HuH-7.5 (cell line): ENCODE measurements around the gene BEST3.

ENCODE experiments used
- DNase-seq: peaks from one replicate; pipeline ENCODE4 v3.0.0; 2011; ENCODE audit warnings: low spot score

The BEST3 gene

DNA sequence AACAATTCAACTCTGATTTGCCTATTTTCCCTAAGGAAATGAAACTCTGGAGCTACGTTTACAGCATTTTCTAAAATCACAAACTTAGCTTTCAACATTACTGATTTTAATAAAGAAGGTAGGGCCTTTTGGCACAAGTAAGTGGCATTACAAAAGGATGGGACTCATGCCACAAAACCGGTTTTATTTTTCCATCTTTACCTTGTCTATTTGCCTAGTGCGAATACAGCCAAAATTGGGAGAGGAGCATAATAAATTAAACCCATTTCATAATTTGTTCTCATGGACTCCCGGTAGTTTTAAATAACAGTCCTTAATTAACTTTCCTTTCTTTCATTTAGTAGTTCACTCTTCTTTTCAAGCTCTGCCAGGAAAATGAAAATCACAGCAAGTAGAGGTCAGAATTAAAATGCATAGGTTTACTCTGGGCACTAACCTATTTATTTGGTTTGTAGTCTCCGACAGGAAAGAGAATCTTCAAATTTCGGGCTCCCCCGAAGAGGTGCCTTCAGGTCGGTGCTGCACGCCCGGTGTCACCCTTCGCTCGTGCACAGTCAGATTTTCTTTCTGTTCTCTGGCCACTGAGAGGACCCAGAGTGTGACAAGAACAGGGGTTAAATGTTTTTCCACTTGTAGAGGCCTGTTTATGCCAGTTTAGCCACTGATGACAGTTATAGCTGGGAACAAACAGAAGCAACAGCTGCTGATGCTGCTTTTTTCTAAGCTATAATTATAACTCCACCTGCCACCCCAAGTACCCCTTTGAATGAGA lies at the start of gene BEST3:
BEST3 (minus strand) TSS at position 535 of the 772 bp plus-strand sequence. CDS start 1,505 bp downstream, outside the sequence.
- no peak for DNase-seq

DNA sequence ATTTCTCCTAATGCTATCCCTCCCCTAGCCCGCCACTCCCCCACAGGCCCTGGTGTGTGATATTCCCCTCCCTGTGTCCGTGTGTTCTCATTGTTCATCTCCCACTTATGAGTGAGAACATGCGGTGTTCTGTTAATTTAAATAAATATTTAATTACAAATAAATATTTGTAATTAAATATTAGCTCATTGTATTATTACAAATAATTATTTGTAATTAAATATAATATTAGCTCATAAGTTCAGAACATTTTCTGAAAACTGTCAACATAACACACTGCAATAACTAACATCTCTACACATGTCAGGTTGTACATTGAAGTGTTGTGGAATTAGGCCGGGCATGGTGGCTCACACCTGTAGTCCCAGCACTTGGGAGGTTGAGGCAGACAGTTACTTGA lies 45.0 kb upstream of the BEST3 start:
- DNase-seq: no peak

DNA sequence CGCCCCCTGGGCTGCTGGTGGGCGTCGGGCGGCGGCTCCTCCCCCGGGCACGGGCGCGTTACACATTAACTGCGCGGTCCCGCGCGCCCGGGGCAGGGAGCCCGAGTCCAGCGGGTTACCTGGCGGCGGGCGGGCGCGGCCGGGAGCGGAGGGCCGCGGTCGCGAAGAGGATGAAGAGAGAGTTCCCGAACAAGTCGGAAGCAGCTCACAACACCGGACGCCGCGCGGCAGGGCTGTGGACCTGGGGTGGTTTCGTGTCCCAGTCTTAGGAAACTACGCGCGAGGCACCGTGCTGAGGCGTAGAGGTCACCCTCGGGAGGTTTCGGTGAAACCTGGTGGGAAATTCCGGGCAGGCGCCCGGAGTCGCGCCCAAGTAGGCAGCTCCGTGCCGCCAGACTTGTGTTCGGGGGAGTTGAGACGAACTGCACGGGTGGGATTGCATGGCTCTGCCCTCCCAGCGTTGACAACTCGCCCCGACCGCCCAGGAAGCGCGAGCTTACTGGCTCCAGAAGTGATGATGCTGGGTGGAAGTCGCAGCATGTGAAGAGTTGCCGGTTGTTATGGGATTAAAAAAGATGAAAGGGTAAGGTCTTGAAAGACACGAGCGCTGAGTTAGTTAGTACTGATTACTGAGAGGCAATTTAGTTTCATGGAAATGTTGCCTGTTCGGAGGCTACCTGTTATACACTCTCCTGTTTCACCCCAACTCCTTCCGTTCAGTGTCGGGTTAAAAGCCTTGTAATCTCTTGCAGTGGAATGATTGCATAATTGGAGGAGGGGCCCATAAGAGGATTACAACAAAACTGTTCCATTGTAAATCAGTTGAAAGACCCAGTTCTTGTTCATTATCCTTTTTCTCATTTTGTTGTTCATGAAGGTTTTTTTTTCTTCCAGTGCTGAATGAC lies 40.4 kb upstream of the BEST3 start:
- DNase-seq: peak; percentile 58

DNA sequence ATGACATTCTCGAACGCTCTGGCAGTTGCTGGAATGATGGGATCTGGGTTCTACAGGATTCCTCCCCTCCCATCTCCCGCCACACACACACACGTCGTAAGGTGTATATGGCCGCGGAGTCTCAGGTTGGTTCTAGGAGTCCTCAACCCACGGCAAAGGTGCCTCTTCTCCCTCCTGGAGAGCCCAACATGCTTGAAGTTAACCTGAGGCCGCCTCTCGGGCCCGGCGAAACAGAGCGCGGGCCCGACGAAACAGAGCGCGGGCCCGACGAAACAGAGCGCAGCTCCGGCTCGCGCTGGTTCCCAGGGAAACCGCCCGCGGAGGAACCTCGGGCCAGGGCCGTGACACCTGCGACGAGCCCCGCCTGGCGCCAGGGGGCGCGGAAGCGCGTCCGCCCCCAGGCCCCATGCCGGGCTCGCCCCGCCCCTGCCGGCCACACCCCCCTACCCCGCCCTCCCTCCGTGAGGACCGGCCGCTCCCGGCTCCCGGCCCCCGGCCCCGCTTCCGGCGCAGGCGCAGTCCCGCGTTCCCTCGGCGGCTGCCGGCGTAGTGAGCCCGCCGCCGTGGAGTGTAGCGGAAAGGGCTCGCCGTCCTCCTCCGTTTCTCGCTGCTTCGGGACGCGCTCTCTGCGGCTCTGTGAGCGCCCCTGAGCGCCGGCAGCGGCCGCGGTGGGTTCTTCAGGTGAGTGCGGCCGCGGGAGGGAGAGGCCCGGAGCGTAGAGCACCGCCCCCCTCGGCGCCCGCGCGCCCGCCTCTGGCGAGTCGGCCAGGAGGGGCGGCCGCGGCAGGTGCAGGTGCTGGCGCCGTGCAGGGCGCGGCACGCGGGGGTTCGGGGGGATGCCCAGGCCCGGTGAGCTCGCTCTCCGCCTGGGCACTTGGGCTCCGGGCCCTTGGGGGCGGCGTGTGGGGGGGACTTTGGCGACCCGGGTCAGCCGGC lies 39.5 kb upstream of the BEST3 start, which contains the start of gene RAB3IP:
RAB3IP (plus strand) TSS at position 510 of the 936 bp plus-strand sequence. CDS start 16,549 bp downstream, outside the sequence.
- DNase-seq: peak; percentile 92

DNA sequence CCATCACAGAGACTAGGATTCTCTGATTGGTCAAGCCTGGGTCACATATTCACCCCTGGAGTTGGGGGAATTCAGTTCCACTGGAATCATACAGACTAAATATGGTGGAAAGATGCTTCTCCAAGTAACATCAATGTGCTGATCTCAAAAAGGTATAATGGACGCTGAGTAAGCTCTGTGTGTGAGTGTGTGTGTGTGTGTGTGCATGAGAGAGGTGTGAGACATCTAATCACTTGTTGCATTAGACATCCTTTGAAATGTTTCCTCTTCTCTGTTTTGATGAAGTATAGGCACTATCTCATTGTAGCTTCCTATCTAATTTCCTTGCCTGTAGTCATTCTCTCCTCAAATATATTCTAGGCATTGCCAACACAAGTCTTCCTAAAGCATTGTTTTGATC lies 34.5 kb upstream of the BEST3 start:
- no peak for DNase-seq

DNA sequence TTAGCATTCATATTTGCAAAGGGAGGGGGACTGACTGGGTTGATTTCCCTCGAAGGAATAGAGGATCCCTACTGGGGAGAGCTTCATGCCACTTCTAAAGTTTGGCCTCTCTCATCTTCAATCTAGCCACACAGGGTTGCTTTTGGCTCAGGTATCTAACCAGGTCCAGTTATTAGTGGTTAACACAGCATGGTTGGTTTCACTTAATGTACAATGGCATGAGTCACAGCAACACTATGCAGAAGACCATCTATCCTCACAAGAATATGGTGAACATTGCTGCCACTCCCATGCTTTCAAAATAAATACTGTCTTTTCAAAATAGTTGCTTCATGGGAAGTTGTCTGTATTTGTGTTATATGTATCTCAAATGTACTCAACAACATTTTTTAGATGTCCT lies 33.0 kb upstream of the BEST3 start:
- DNase-seq: no peak

DNA sequence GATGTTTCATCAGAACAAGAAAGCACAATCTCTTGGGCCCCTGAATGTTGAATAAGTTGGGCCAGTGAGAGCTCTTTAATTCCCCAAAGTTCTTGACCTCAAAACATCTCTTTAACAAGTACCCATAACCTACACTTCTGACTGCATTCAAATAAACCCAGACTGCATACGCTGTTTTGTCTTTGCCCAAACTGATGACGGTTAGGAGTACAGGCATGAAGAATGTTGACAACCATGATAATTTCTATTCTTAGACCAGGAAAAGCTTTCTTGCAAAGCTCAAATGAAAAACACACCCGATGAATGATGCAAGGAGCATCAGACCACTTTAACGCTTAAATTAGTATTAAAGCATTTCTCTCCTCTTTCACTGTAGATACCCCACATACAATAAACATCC lies 27.8 kb upstream of the BEST3 start:
- no peak for DNase-seq

DNA sequence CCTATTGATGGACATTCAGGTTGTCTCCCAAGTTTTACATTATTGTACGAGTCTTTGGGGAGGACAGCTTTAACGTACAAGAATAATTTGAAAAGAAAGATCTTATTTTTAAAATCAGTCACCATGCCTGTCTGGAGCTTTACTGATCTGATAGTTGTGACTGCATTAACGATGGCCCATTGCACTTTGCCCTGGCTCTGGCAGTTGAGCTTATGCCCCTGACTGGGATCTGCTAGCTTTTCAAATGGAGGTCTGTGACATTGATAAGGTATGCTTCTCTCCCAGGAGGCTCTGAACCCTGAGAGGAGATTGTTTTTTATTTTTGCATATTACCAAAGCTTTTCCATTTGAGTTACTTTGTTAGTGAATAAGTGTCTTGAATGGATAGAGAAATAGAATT lies 21.6 kb upstream of the BEST3 start:
- no peak for DNase-seq

DNA sequence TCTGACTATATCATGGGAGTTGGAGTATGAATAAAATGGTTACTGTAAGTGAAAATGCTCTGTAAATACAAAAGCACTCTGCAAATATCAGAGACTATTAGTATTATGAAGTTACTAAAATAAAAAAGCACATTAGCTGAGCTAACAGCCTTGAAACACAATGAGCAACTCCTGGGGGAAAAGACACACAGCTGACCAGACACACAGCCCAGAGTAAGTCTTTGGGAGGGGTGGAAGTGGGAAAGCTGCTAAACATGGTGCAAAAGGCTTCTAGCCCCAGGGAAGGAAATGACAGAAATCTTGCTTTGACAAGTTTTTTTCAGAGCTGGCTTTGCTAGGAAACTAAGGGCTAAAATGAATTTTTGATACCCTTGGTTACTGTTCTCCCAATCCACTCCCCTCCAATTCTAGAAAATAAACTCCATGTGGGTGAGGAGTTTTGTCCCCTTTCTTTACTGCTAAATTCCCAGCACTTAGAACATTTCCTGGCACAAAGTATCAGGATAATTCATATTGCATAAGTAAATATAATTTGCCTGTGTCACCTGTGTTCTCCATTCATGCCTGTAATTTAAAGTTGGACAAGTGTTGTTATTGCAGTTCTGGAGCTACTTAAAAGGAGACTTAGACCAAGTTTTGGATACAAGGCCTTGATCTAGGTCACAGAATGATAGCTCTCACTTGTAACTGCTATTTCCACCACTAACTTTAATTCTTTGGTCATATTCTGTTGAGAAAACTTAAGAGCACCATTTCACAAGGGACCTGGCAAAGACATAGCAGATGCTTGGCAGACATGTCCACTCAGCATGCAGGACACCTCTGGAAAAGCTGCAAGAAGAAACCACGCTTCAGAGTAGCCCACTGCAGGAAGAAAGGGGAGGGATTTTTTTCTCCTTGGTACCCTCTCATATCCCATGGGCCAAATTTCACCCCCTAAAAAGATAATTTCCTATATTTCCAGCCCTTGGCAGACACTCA lies 20.5 kb upstream of the BEST3 start:
- DNase-seq: no peak

DNA sequence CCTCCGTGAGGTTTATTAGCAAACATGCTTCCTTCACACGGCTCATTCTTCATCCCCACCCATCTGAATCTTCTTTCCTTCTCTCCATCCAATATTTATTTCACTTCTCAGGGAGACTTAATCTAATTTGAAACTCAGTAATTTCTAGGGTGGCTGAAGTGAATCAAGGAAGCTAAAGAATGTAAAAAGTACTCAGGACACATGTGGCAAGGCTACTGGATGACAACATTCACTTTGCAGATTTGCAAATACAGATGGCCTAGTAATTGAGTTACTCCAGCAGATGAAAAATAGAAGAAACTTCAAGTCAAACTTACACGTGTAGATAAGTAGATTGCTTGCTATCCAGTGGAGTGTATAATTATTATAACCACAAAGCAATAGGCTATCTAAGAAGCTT lies 15.4 kb upstream of the BEST3 start:
- no peak for DNase-seq

DNA sequence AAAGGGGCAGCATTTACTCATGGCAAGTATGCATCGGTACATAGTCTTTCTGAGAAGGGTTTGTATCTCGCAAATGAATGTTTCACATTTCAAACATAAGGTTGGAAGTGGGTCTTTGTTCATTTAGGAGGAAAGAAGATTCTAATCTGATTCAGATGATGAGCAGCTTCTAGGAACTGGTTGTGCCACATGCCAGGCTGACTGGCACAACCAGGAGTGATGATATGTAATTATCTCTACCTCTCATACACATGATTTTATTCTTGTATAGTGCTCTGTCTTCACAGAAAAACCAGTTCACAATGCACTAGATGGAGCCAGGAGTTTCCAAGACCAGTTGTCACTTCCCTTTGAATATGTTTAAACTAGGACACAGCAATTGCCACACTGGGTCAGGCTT lies 13.7 kb upstream of the BEST3 start:
- DNase-seq: no peak

DNA sequence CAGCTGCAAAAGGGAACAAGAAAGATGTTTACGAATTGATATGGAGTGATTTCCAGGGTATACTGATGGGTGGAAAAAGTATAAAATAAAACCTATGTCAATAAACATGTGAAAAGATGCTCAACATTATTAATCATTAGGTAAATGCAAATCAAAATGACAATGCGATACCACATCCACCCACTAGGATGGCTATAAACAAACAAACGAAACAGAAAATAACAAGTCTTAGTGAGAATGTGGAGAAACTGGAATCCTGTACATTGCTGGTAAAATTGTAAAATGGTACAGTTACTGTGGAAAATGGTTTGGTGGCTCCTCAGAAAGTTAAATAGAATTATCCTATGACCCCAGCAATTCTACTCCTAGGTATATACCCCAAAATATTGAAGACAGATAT lies 9.5 kb upstream of the BEST3 start:
- DNase-seq: no peak

DNA sequence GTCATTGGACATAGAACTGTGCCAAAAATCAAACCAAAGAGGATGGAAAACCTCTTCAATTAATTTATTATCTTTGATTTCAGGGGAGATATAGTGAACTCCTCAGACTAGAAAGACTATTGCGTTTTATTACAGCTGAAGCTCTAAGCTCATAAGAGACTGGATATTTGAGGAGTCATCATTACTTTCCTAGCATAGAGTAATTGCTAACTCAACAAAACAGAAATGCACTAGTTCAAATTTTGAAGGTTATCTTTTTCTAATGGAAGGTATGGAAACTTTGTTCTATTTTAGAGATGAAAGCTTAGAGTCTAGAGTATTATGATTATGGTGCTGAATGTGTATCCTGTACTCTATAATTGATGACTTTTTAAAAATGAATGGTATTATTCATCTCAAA lies 5.3 kb upstream of the BEST3 start:
- DNase-seq: no peak

DNA sequence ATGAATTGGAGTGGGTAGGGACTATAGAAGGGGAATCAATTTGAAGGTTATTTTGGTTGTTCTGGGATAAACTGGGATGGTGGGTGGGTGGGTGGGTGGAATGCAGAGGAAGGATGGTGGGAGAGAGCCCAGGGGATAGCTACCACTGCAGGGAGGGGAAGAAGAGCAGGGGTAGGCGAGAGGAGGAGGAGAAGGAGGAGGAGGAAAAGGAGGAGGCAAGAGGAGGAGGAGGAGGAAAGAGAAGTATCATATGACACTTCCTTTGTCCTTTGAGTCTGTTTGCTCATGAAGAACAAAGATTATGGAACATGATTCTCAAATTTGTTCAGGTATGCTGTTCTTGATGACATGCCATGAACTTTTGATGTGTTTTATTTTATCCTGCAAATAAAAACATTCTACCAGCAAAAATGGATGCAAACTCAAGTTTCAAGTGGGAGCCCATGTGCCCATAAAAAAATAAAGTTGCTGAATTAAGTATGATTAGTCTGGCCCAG lies 4.1 kb upstream of the BEST3 start:
- DNase-seq: no peak

DNA sequence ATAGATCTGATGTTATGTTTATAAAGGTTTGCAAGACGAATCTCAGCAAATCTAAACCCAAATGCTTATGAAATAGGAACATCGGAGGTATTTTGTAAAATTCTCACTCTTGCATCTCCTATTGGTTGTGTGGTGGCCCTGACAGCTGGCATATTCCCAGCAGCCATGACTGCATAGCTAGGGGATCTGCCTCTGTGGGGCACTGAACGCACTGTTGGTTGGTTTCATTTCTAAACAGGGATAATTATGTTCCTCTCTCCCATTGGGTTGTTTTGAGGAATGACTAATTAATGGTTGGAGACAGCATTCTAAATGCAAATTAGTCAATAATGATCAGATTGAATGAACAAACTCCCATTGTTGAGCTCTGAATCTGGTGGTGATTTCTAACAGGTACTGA lies 2.7 kb upstream of the BEST3 start:
- DNase-seq: no peak

DNA sequence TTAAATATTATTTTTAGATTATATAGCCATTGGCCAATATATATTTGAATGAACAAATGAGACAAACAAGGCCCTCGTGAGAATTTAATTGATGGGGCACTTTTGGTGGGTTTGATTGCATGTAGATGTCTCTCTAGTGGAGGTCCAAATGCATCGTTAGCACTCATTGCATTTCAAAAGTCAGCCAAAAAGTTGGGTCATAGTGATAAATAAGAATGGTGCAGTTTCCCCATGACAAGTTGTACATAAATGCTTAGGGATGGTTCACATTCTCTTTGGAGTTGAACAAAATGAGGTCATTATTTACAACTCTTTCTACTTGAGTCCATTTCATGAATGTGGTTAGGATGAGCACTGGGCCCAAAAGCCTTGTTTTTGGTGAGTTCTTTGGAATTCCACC lies 1.0 kb downstream of the BEST3 start:
- no peak for DNase-seq

DNA sequence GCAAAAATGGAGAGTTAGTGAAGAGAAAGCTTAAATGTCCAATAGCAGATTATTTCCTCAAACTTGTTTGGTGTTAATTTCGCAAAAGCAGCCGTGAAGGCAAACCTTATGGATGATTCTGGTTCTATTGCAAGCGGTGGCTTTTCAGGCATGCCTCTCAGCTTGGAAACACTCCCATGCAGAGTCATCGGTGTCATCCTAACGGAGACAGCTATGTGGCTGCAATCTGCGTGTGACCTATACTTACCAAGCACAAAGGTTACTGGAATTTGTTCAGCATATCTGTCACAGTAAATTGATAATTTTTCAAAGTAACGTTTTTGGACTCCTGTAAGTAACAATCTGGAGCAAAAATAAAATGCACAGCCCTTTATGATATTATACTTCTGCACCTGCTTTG lies 5.0 kb downstream of the BEST3 start:
- DNase-seq: no peak

DNA sequence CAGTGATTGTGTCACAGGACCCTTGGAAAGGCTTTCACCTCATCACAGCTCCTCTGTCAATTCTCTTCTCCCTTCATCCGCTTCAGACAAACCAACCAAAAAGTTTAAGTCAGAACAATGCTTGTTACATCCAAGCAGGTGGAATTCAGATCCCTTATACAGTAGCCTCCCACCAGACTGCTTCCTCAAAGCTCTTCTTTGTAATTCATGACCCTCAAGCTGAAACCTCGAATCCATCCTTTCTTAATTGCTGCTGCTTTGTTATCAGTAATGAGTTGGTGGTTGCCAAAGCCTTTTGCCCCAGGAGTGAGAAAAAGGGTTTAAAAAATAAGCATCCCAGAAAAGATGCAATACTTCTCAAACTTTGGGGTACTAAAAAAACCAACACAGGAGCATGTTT lies 9.5 kb downstream of the BEST3 start:
- DNase-seq: no peak

DNA sequence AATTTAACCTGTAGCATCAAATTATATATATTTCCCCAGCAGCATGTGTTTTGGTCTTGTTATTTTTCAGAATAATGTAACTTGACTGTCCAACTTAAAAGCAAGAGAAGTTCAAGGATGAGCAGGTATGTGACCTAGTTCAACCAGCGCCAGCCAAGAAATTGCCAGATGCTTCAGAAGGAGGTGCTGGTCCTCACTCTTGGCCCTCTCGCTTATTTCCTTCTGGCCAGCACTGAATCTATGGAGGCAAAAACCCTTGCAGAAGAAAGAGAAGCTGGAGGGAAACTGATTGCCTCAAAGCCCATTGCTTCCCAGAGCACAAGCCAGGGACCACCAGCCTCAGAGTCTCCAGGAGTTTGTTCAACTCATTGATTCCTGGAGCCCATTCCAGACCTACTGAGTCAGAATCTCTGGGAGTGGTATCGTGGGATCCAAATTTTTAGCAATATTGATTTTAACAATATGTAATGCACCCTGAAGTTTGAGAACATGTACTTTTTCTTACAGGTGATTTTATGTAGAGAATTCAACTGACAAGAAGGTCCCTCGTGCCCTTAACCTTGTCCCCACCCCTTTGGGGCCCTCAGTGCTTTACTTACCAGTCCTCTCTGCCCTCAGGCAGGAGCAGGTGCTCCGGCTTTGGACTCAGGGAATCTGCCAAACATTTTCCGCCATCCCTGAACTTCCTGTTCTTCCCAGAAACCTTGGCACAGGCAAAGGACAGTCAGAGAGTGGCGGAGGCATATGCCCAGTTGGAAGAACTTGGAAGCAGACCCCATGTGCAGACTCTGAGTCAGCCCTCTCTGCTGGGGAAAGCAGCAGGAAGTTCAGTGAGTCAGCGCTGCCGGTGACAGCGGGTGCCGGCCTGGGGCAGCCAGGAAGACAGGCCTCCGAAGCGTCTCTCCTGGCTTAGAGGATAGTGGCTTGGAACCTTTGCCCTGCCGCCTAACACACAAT lies 10.4 kb downstream of the BEST3 start:
- DNase-seq: no peak
